ENCODE results near the gene S100A9.
"Not testable (repeated sequence)": the region's sequence is repeated elsewhere in the genome, so short reads cannot be mapped to it uniquely, and the experiment has no call there.

DNA sequence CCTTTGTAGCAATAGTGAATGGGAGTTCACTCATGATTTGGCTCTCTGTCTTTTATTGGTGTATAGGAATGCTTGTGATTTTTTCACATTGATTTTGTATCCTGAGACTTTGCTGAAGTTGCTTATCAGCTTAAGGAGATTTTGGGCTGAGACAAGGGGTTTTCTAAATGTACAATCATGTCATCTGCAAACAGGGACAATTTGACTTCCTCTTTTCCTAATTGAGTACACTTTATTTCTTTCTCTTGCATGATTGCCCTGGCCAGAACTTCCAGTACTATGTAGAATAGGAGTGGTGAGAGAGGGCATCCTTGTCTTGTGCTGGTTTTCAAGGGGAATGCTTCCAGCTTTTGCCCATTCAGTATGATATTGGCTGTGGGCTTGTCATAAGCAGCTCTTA, 41.6 kb upstream of the S100A9 start:
- TF ChIP-seq, protein P1, sequence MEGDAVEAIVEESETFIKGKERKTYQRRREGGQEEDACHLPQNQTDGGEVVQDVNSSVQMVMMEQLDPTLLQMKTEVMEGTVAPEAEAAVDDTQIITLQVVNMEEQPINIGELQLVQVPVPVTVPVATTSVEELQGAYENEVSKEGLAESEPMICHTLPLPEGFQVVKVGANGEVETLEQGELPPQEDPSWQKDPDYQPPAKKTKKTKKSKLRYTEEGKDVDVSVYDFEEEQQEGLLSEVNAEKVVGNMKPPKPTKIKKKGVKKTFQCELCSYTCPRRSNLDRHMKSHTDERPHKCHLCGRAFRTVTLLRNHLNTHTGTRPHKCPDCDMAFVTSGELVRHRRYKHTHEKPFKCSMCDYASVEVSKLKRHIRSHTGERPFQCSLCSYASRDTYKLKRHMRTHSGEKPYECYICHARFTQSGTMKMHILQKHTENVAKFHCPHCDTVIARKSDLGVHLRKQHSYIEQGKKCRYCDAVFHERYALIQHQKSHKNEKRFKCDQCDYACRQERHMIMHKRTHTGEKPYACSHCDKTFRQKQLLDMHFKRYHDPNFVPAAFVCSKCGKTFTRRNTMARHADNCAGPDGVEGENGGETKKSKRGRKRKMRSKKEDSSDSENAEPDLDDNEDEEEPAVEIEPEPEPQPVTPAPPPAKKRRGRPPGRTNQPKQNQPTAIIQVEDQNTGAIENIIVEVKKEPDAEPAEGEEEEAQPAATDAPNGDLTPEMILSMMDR (conservative IDR thresholded peaks at IDR 0.05) = not testable (repeated sequence)
- not testable (repeated sequence) for TF ChIP-seq ZFX (IDR thresholded peaks at IDR 0.05)

Measured in C4-2B (cell line).